ENCODE measurements around the gene LPP. TPM values are rescaled to one million over a fixed set of nuclear protein-coding genes. Genes with fewer than 3 reads are reported as not detected.
A peak's percentile ranks its signal among the peaks of the same experiment; 100 is the strongest.

LPP gene
- total RNA-seq, 6 experiments from 2014 or later, result 41.5 to 90.5 (median 69.5) TPM

DNA sequence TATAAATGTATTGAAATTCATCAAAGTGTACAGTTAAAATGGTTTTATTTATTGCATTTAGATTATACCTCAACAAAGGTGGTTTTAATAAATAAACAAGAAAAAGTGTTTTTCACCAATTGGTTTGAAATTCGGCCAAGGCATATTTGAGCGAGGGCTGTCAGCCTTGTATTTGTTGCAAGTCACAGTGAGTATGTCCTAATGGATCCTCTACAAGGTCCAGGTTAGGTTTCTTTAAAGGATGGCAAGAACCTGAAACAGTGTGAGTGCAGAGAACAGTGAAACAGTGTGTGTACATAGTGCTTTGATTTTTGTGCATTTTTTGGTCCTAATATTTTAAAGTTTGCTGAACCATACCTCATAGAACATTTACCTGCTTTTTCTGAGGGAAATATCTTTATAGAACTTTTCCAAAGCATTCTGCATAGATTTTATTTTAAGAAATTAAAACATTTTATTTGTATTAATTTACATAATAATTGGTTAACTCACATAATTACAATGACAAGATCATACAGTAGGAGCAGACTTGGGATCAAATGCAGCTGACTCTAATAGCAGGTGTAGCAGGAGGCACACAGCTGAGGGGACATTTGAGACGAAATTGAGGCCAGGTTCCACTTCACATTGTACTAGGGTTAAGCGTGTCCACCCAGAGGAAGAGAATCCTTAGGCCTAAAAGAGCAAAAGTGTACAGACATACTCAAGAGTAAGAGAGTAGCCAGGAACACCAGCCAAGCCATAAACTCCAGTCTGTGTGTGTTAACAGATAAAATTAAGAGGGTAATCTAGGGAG lies 589.0 kb downstream of the LPP start:
- ATAC-seq, result peak in 2 of 4 donors; percentile 26 to 39
- Histone ChIP-seq H3K4me3 (no peak overlapping the region), H3K36me3 (no peaks in the 10 kb centered on the region), H3K9me3 (no peaks in the 10 kb centered on the region), H3K27ac (peak overlapping the region; percentile 50 to 83 (median 79)), H3K27me3 (no peaks in the 10 kb centered on the region), H3K4me1 (peaks cover 0 to 81% (median 36%) of the 10 kb centered on the region in 4 donors)
- intact Hi-C loops (cut with DNase I), result no loop called here
- 48% methylated on average over 4 of the region's 4 CpGs for WGBS (ENCODE audit: insufficient coverage, low coverage, low lambda C conversion rate, missing lambda C conversion rate)
- TF ChIP-seq POLR2A (IDR thresholded peaks at IDR 0.05), result no peak
- TF ChIP-seq, protein P1, sequence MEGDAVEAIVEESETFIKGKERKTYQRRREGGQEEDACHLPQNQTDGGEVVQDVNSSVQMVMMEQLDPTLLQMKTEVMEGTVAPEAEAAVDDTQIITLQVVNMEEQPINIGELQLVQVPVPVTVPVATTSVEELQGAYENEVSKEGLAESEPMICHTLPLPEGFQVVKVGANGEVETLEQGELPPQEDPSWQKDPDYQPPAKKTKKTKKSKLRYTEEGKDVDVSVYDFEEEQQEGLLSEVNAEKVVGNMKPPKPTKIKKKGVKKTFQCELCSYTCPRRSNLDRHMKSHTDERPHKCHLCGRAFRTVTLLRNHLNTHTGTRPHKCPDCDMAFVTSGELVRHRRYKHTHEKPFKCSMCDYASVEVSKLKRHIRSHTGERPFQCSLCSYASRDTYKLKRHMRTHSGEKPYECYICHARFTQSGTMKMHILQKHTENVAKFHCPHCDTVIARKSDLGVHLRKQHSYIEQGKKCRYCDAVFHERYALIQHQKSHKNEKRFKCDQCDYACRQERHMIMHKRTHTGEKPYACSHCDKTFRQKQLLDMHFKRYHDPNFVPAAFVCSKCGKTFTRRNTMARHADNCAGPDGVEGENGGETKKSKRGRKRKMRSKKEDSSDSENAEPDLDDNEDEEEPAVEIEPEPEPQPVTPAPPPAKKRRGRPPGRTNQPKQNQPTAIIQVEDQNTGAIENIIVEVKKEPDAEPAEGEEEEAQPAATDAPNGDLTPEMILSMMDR (IDR thresholded peaks at IDR 0.05), result no peak
- DNase-seq, result no peak

DNA sequence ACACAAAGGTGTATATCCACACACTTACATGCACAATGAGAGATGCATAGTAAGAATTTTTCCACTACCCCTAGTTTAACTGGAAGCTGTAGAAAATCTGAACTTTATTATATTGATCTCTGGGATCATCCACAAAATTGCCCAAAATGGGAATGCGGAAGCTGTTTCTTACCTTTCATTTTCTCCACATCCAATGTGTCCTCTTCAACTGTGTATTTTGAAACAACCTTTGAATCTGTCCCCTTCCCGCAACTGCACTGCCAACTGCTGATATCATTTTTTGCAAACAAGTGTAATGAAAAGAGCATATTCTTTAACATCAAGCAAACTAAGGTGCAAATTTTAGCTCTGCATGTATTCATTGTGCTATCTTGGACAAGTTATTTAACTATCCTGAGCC lies 590.2 kb downstream of the LPP start:
- DNase-seq, result peak in 2 of 3 donors; percentile 22 to 56
- TF ChIP-seq, protein P1 (IDR thresholded peaks at IDR 0.05), result no peak
- TF ChIP-seq POLR2A (IDR thresholded peaks at IDR 0.05), result peak; percentile 30
- Histone ChIP-seq H3K27me3 (no peaks in the 10 kb centered on the region), H3K4me1 (peaks cover 0 to 84% (median 39%) of the 10 kb centered on the region in 4 donors), H3K4me3 (no peak overlapping the region), H3K27ac (peak overlapping the region; percentile 50 to 83 (median 79)), H3K9me3 (no peaks in the 10 kb centered on the region), H3K36me3 (no peaks in the 10 kb centered on the region)
- ATAC-seq, result peak; percentile 46 to 59 (median 52)
- intact Hi-C loops (cut with DNase I), result no loop called here
- WGBS (ENCODE audit: insufficient coverage, low coverage, low lambda C conversion rate, missing lambda C conversion rate), result 24% methylated on average over 2 of the region's 2 CpGs

DNA sequence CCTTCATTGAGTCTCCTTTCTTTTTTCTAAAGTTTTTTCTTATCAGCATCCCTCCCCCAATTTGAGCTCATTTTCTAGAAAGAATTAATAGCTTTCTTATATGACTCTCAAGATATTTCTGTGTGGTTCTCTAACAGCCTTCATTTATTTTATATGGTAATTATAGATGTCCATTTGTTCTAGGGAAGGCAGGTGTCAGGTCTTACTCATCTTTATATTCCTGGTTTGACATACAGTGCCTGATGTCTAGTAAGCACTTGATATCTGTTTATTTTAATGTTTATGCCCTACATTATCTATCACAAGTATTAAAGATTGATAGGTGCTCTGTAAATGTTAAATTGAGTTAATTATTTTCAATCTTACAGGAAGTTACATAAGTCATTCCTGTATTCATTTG lies 591.1 kb downstream of the LPP start:
- Histone ChIP-seq H3K4me1 (peaks cover 0 to 76% (median 36%) of the 10 kb centered on the region in 4 donors), H3K9me3 (no peaks in the 10 kb centered on the region), H3K27ac (peak overlapping the region; percentile 35 to 83 (median 79)), H3K36me3 (no peaks in the 10 kb centered on the region), H3K4me3 (no peak overlapping the region), H3K27me3 (no peaks in the 10 kb centered on the region)
- intact Hi-C loops (cut with DNase I), result no loop called here
- ATAC-seq, result peak in 1 of 4 donors; percentile 3
- no peak for DNase-seq
- no peak for TF ChIP-seq POLR2A (IDR thresholded peaks at IDR 0.05)
- TF ChIP-seq, protein P1 (IDR thresholded peaks at IDR 0.05), result no peak

DNA sequence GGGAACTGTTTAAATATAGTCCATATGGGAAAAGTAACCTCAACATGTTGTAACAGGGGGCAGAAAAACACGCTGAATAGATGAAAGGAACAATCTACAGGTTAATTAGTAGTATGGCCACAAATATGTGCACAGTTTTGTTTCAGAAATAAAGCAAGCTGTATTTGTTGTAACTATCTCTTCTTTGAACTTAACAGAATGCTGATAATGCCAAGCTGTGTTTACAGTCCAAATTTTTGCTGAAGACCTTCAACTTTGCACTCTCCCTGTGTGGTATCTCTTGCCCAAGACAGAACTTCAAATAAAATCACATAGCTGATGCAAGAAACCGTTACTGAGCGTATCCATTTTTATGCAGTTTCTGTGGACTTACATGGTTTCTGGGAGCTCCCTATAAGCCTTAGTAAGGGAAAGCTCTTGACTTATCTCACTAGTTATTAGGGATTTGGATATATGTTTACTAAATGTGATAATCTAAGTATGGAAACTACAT lies 592.4 kb downstream of the LPP start:
- Histone ChIP-seq H3K9me3 (no peaks in the 10 kb centered on the region), H3K27me3 (no peaks in the 10 kb centered on the region), H3K4me1 (peaks cover 0 to 67% (median 33%) of the 10 kb centered on the region in 4 donors), H3K36me3 (no peaks in the 10 kb centered on the region), H3K4me3 (no peak overlapping the region), H3K27ac (peak overlapping the region; percentile 66 to 83 (median 79))
- DNase-seq (peak in 1 of 3 donors; percentile 51), ATAC-seq (peak; percentile 61 to 87 (median 70))
- WGBS (ENCODE audit: insufficient coverage, low coverage, low lambda C conversion rate, missing lambda C conversion rate), result 30% methylated on average over 3 of the region's 3 CpGs
- TF ChIP-seq POLR2A (IDR thresholded peaks at IDR 0.05), result peak; percentile 44
- TF ChIP-seq, protein P1 (IDR thresholded peaks at IDR 0.05), result no peak
- intact Hi-C loops (cut with DNase I), result no loop called here

Measured in right lobe of liver (tissue), 6 donors.